NCI-H187 treated with DMSO at 0.1 percent for 48 hours (cell line): Measurements from ENCODE around the gene ANKRD7.

Experiments
- DNase-seq: peaks from one replicate; lab custom pipeline; 2025; lab: John Stamatoyannopoulos, UW

ANKRD7 gene

GRCh38 chr7:118224521-118224920 is at the start of gene ANKRD7:
Gene ANKRD7, plus strand, starts transcription at chr7:118224704. Its CDS starts 127 bp downstream, at chr7:118224831.
- DNase-seq = no peak

- no peak for DNase-seq
Observed at GRCh38 chr7:118175740-118176139, 48.8 kb upstream of the ANKRD7 start.

GRCh38 chr7:118179191-118179590 is 45.3 kb upstream of the ANKRD7 start:
- DNase-seq = no peak

GRCh38 chr7:118182593-118183427 is 41.7 kb upstream of the ANKRD7 start:
- DNase-seq = no peak

GRCh38 chr7:118183428-118183785 is 41.1 kb upstream of the ANKRD7 start:
- no peak for DNase-seq

- DNase-seq = peak; percentile 90
Observed at GRCh38 chr7:118183786-118184564, 40.5 kb upstream of the ANKRD7 start, which contains the start of gene LSM8. Gene LSM8, plus strand, starts transcription at chr7:118184164. Its CDS starts 60 bp downstream, at chr7:118184224.

GRCh38 chr7:118184565-118184940 is 40.0 kb upstream of the ANKRD7 start:
- DNase-seq = no peak

GRCh38 chr7:118185163-118185860 is 39.2 kb upstream of the ANKRD7 start:
- DNase-seq = no peak

- no peak for DNase-seq
Observed at GRCh38 chr7:118186501-118186900, 38.0 kb upstream of the ANKRD7 start.

- no peak for DNase-seq
Observed at GRCh38 chr7:118194571-118194970, 29.9 kb upstream of the ANKRD7 start.

GRCh38 chr7:118195837-118196474 is 28.5 kb upstream of the ANKRD7 start:
- peak; percentile 40 for DNase-seq

- no peak for DNase-seq
Observed at GRCh38 chr7:118202061-118202460, 22.4 kb upstream of the ANKRD7 start.

GRCh38 chr7:118214051-118214832 is 10.3 kb upstream of the ANKRD7 start:
- DNase-seq = peak; percentile 20

- no peak for DNase-seq
Observed at GRCh38 chr7:118214833-118215182, 9.7 kb upstream of the ANKRD7 start.

GRCh38 chr7:118217210-118217619 is 7.3 kb upstream of the ANKRD7 start:
- DNase-seq = no peak

GRCh38 chr7:118218413-118219156 is 5.9 kb upstream of the ANKRD7 start:
- DNase-seq = no peak

GRCh38 chr7:118219157-118219512 is 5.4 kb upstream of the ANKRD7 start:
- no peak for DNase-seq

GRCh38 chr7:118220583-118220982 is 3.9 kb upstream of the ANKRD7 start:
- no peak for DNase-seq

- no peak for DNase-seq
Observed at GRCh38 chr7:118222591-118222990, 1.9 kb upstream of the ANKRD7 start.

- DNase-seq = no peak
Observed at GRCh38 chr7:118232837-118233236, 8.3 kb downstream of the ANKRD7 start.

GRCh38 chr7:118233799-118234198 is 9.3 kb downstream of the ANKRD7 start:
- DNase-seq = no peak
